GM12874 (cell line): ENCODE measurements around the gene SNX5.
A peak's percentile ranks its signal among the peaks of the same experiment; 100 is the strongest.

Source experiments
- TF ChIP-seq, protein P1 (sequence below): IDR thresholded peaks from 2 replicates; pipeline ENCODE4 v1.5.1; 2011; ENCODE audit warnings: low read depth, mild to moderate bottlenecking, control low read depth, low read length, moderate library complexity; ENCODE audit not compliant: insufficient read depth

Gene SNX5

DNA sequence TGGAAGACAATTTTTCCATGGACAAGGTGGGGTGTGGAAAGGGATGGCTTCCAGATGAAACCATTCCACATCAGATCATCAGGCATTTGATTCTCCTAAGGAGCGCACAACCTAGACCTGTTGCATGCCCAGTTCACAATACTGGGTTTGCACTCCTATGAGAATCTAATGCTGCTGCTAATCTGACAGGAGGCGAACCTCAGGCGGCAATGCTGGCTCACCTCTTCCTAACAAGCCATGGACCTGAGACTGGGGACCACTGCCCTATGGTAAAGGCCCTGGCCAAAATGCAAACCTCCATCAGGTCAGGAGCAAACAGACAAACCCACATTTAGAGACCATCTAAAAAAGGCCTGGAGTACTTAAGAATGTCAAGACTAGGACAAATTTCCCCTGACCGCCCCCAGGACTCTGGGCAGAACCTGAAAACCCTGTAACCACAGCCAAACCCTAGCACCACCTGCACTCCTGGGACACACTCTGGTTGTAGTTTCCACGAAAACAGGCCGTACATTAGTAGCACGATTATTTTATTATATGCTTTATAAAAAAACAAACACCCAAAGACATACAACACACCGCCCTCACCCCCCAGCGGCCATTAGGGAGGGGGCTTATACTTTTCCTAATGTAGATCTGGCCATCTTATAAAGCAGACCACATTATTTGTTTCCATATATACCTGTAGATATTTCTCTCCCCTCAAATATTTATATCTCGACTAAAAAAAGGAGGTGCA, 27.3 kb downstream of the SNX5 start:
- TF ChIP-seq, protein P1, sequence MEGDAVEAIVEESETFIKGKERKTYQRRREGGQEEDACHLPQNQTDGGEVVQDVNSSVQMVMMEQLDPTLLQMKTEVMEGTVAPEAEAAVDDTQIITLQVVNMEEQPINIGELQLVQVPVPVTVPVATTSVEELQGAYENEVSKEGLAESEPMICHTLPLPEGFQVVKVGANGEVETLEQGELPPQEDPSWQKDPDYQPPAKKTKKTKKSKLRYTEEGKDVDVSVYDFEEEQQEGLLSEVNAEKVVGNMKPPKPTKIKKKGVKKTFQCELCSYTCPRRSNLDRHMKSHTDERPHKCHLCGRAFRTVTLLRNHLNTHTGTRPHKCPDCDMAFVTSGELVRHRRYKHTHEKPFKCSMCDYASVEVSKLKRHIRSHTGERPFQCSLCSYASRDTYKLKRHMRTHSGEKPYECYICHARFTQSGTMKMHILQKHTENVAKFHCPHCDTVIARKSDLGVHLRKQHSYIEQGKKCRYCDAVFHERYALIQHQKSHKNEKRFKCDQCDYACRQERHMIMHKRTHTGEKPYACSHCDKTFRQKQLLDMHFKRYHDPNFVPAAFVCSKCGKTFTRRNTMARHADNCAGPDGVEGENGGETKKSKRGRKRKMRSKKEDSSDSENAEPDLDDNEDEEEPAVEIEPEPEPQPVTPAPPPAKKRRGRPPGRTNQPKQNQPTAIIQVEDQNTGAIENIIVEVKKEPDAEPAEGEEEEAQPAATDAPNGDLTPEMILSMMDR: no peak

- TF ChIP-seq, protein P1: no peak
These were observed 28.2 kb downstream of the SNX5 start for GRCh38 chr20:17940224-17940971.

DNA sequence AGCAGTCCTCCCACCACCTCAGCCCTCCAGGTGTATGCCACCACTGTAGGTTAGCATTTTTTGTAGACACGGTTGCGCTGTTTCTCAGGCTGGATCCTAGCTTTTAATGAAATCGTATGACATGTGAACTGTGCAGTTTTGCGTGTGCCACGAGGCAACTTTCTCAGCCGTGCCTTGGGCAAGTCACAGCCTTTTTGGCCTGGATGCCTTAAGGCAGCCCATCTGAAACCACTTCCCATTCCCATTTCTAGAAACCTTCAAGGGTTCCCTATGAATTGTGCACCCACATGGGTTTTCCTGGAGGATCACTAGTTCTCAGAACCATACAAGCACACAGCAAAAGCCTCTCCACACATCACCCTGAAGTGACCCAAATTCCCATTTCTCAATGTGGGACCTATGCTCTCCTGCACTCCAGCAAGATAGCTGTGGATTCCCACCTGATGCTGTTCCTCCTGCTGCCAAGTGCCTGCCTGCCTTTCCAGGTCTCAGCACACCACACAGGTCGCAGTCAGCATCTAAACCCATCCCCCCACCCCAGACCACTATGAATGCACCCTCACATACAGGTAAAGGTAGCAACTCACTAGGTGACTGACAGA, 28.9 kb downstream of the SNX5 start:
- TF ChIP-seq, protein P1: no peak

- TF ChIP-seq, protein P1: peak; percentile 95
These were observed 29.5 kb downstream of the SNX5 start for GRCh38 chr20:17938871-17939619.

GRCh38 chr20:17936761-17937732, 31.5 kb downstream of the SNX5 start:
- TF ChIP-seq, protein P1: no peak

GRCh38 chr20:17936286-17936760, 32.3 kb downstream of the SNX5 start:
- TF ChIP-seq, protein P1: no peak
